ENCODE results near the gene TSPAN31.

- TF ChIP-seq MYNN (tag by site-specific recombination; IDR thresholded peaks at IDR 0.05; ENCODE audit: borderline replicate concordance) (no peak), ZNF121 (tag by site-specific recombination; IDR thresholded peaks at IDR 0.05) (no peak), CTCF (tag by site-specific recombination; IDR thresholded peaks at IDR 0.05) (no peak), ZNF132 (tag by site-specific recombination; IDR thresholded peaks at IDR 0.05; ENCODE audit: borderline replicate concordance) (no peak), ZBTB7A (tag by site-specific recombination; IDR thresholded peaks at IDR 0.05; ENCODE audit: low read depth) (no peak), SP2 (tag by site-specific recombination; IDR thresholded peaks at IDR 0.05) (no peak), ZNF518A (tag by site-specific recombination; conservative IDR thresholded peaks at IDR 0.05; ENCODE audit: low read depth) (no peak), ZNF248 (tag by site-specific recombination; IDR thresholded peaks at IDR 0.05) (no peak), TCF7L2 (IDR thresholded peaks at IDR 0.05; ENCODE audit: borderline replicate concordance, low read depth, low read length) (no peak)
These were observed 7.8 kb downstream of the TSPAN31 start for GRCh38 chr12:57752668-57753000.
